SK-N-SH (cell line): Measurements from ENCODE around the gene TBX2. TPM values are rescaled to one million over a fixed set of nuclear protein-coding genes. Genes with fewer than 3 reads are reported as not detected.

Experiments used
- CTCF ChIA-PET: fragments of 300-600, 350-600 bp; formaldehyde crosslinking; extraction: SDS; loops from one replicate; lab custom pipeline; 2021; lab: Yijun Ruan, JAX
- POLR2A ChIA-PET: fragments of 350-600 bp; sonication (Branson Sonifier 250); formaldehyde crosslinking; extraction: SDS; loops from one replicate; lab custom pipeline; 2020; ENCODE audit warnings: antibody characterized with exemption, inconsistent platforms; lab: Yijun Ruan, JAX
- DNase-seq: peaks from one replicate; pipeline ENCODE4 v3.0.0; 2012
- H2AFZ ChIP-seq: fragments of 200-600 bp; sonication (generic); 2 replicates; pipeline ENCODE4 v1.8.1; 2016; ENCODE audit warnings: antibody characterized with exemption, mild to moderate bottlenecking, low read depth
- H3F3A ChIP-seq: fragments of 200-600 bp; sonication (generic); replicated peaks from 2 replicates; pipeline ENCODE3; 2016; ENCODE audit warnings: antibody characterized with exemption, mild to moderate bottlenecking; ENCODE audit not compliant: insufficient read depth
- H3K27ac ChIP-seq, 2 experiments: fragments of 200-500 bp in 1 of 2; fragments of 200-600 bp in 1 of 2; sonication (Bioruptor generic) in 1 of 2; sonication (generic), shearing (Covaris generic) in 1 of 2; 2 replicates each; pipeline versions ENCODE4 v1.5.1 to v1.6.1; 2014 to 2016; ENCODE audit warnings: low read depth in 2 of 2, inconsistent platforms in 1 of 2, low read length in 1 of 2, mild to moderate bottlenecking in 1 of 2, mixed read lengths in 1 of 2
- H3K27me3 ChIP-seq: fragments of 200-600 bp; sonication (generic), shearing (Covaris generic); 2 replicates; pipeline ENCODE4 v1.6.1; 2016; ENCODE audit warnings: mixed run types; ENCODE audit not compliant: insufficient read depth
- H3K36me3 ChIP-seq, 2 experiments: fragments of 200-500 bp in 1 of 2; fragments of 200-600 bp in 1 of 2; sonication (Bioruptor generic) in 1 of 2; sonication (generic) in 1 of 2; replicated peaks in 1 of 2; 2 replicates each; pipeline versions ENCODE3 to v1.5.1; 2014 to 2016; ENCODE audit warnings: low read length in 1 of 2, mild to moderate bottlenecking in 1 of 2; ENCODE audit not compliant: insufficient read depth in 2 of 2, control insufficient read depth in 1 of 2
- H3K4me1 ChIP-seq, 2 experiments: fragments of 200-500 bp in 1 of 2; fragments of 200-600 bp in 1 of 2; sonication (Bioruptor generic) in 1 of 2; sonication (generic), shearing (Covaris generic) in 1 of 2; 2 replicates each; pipeline versions ENCODE4 v1.5.1 to v1.6.1; 2014 to 2016; ENCODE audit warnings: low read depth in 1 of 2, low read length in 1 of 2, mixed run types in 1 of 2; ENCODE audit not compliant: insufficient read depth in 2 of 2, control insufficient read depth in 1 of 2
- H3K4me2 ChIP-seq: fragments of 200-600 bp; sonication (generic), shearing (Covaris generic); 2 replicates; pipeline ENCODE4 v1.6.1; 2017; ENCODE audit warnings: mixed run types
- H3K4me3 ChIP-seq, 2 experiments: fragments of 200-500 bp in 1 of 2; fragments of 200-600 bp in 1 of 2; sonication (Bioruptor generic) in 1 of 2; sonication (generic), shearing (Covaris generic) in 1 of 2; 2 replicates each; pipeline versions ENCODE4 v1.5.1 to v1.8.1; 2014 to 2016; ENCODE audit warnings: low read depth in 2 of 2, inconsistent platforms in 1 of 2, low read length in 1 of 2, mild to moderate bottlenecking in 1 of 2, mixed read lengths in 1 of 2, moderate library complexity in 1 of 2
- H3K79me2 ChIP-seq: fragments of 200-600 bp; sonication (generic); 2 replicates; pipeline ENCODE4 v1.8.1; 2017; ENCODE audit warnings: mild to moderate bottlenecking; ENCODE audit not compliant: insufficient read depth
- H3K9ac ChIP-seq: fragments of 200-600 bp; sonication (generic); 2 replicates; pipeline ENCODE4 v1.6.1; 2017; ENCODE audit warnings: mixed run types
- H3K9me2 ChIP-seq: fragments of 200-600 bp; sonication (generic); 2 replicates; pipeline ENCODE4 v1.6.1; 2017; ENCODE audit warnings: mixed run types
- H3K9me3 ChIP-seq: fragments of 200-600 bp; sonication (generic); 2 replicates; pipeline ENCODE4 v1.6.1; 2017; ENCODE audit warnings: mixed run types, mild to moderate bottlenecking, moderate library complexity
- H4K20me1 ChIP-seq: fragments of 200-600 bp; sonication (generic); 2 replicates; pipeline ENCODE4 v1.6.1; 2017; ENCODE audit warnings: mild to moderate bottlenecking, mixed run types; ENCODE audit not compliant: insufficient read depth
- CHD2 ChIP-seq: fragments of 150-350 bp; IDR thresholded peaks from 2 replicates; pipeline ENCODE4 v1.6.1; 2018; ENCODE audit warnings: low read length; ENCODE audit not compliant: partially characterized antibody
- FOSL2 ChIP-seq: IDR thresholded peaks from 2 replicates; pipeline ENCODE4 v1.4.0; 2012; ENCODE audit warnings: low read depth, mild to moderate bottlenecking, moderate library complexity, borderline replicate concordance
- FOXJ3 ChIP-seq: sonication (generic); formaldehyde crosslinking; IDR thresholded peaks from 2 replicates; pipeline ENCODE4 v1.5.1; 2020; ENCODE audit warnings: mild to moderate bottlenecking, missing genetic modification reagents
- GATA2 ChIP-seq: sonication (generic); formaldehyde crosslinking; IDR thresholded peaks from 2 replicates; pipeline ENCODE4 v1.5.0; 2020; ENCODE audit warnings: mild to moderate bottlenecking, missing genetic modification reagents
- MEF2A ChIP-seq: IDR thresholded peaks from 2 replicates; pipeline ENCODE4 v1.4.0; 2012; ENCODE audit warnings: low read depth, borderline replicate concordance
- NFIC ChIP-seq: IDR thresholded peaks from 2 replicates; pipeline ENCODE4 v1.4.0; 2012; ENCODE audit warnings: borderline replicate concordance
- NRF1 ChIP-seq: IDR thresholded peaks from 2 replicates; pipeline ENCODE4 v1.6.1; 2012; ENCODE audit warnings: low read depth, mild to moderate bottlenecking, low read length
- PBX3 ChIP-seq: IDR thresholded peaks from 2 replicates; pipeline ENCODE4; 2012
- REST ChIP-seq: IDR thresholded peaks from 2 replicates; pipeline ENCODE4 v1.6.1; 2012; ENCODE audit warnings: mild to moderate bottlenecking, low read depth, low read length, moderate library complexity
- RFX5 ChIP-seq: IDR thresholded peaks from 2 replicates; pipeline ENCODE4 v1.6.1; 2012; ENCODE audit warnings: mild to moderate bottlenecking, improper control_type of control experiment, low read length
- SIN3A ChIP-seq: IDR thresholded peaks from 2 replicates; pipeline ENCODE4 v1.6.1; 2012; ENCODE audit warnings: low read depth, mild to moderate bottlenecking, low read length, moderate library complexity, borderline replicate concordance
- SMC3 ChIP-seq: IDR thresholded peaks from 2 replicates; pipeline ENCODE4 v1.6.1; 2012; ENCODE audit warnings: low read depth, low read length, improper control_type of control experiment
- TAF1 ChIP-seq: IDR thresholded peaks from 2 replicates; pipeline ENCODE4 v1.6.1; 2012; ENCODE audit warnings: low read depth, mild to moderate bottlenecking, low read length, moderate library complexity, borderline replicate concordance
- TEAD4 ChIP-seq: IDR thresholded peaks from 2 replicates; pipeline ENCODE4 v1.4.0; 2012; ENCODE audit warnings: mild to moderate bottlenecking, borderline replicate concordance; ENCODE audit not compliant: insufficient read depth
- YY1 ChIP-seq: IDR thresholded peaks from 2 replicates; pipeline ENCODE4 v1.4.0; 2012; ENCODE audit warnings: low read depth, mild to moderate bottlenecking
- WGBS: methylation state at CpG from one replicate; pipeline ENCODE4 v1.1.6; 2017; ENCODE audit warnings: low lambda C conversion rate; 5-methylcytosine and 5-hydroxymethylcytosine counted together
- polyA plus RNA-seq, 3 experiments: library from polyadenylated mRNA; depleted of rRNA; stranded (reverse); fragments of >200 nt; gene quantifications; 2 replicates each; pipeline ENCODE4 v1.2.3, GENCODE V29; 2012
- TF ChIP-seq, protein P1 (sequence below): IDR thresholded peaks from 2 replicates; pipeline ENCODE4 v1.4.0; 2012; ENCODE audit warnings: low read depth
- TF ChIP-seq, protein P2 (sequence below): fragments of 200-600 bp; sonication (generic); IDR thresholded peaks from 2 replicates; pipeline ENCODE4 v1.6.1; 2017; ENCODE audit warnings: antibody characterized with exemption, mild to moderate bottlenecking, moderate library complexity
- TF ChIP-seq, protein P3 (sequence below): fragments of 150-350 bp; IDR thresholded peaks from 2 replicates; pipeline ENCODE4 v1.6.1; 2017; ENCODE audit warnings: antibody characterized with exemption, low read length, low read depth, borderline replicate concordance
- TF ChIP-seq, protein P4 (sequence below): fragments of 150-350 bp; IDR thresholded peaks from 2 replicates; pipeline ENCODE4 v1.6.1; 2016; ENCODE audit warnings: mild to moderate bottlenecking, low read depth, low read length

Gene TBX2
- polyA plus RNA-seq, 1 of the 3 experiments (the other 2 are of a cell fraction): 57.8 TPM

DNA sequence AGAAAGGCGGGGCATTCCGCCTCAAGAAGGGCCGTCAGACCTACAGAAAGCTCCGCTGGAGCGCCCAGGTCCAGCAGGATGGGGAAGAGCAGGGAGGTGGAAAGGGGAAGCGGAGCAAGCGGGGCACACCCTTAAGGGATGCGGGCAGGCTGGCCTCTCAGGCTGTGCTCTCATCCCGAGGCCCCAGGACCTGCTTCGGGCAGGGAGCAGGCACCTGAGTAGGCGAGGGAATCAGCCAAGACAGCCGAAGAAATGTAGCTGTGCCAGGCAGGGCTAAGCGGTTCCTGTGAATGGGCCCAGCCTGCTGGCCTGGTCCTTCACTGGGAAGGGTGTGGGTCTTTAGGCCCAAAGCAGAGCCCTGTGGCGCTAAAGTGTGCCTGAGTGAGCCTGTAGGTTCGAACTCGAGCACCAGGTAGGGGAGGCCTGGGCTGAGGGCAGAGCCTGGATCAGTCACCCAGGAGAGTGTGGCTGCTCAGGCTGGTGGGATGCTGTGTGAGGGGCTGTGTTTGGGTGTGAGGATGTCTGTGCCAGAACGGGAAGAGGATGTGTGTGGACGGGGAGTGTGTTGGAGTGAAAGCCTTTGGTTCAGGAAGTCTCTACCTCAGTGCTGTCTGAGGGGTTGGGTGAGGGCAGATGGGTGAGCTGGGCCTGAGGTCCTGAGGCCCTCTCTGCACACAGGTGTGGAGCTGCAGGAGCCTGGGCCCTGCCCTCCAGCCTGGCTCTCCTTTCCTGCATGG is 55.8 kb downstream of the TBX2 start:
- no peak for DNase-seq
- 81% methylated on average over 18 of the region's 18 CpGs for WGBS
- CTCF ChIA-PET: no interaction called here

More for the DNA sequence above, 55.8 kb downstream of the TBX2 start:
- no peak overlapping the region for H3K4me3 ChIP-seq
- TF ChIP-seq MEF2A: no peak
- TF ChIP-seq REST: no peak
- TF ChIP-seq YY1: no peak
- no peak for TF ChIP-seq NRF1
- TF ChIP-seq, protein P1, sequence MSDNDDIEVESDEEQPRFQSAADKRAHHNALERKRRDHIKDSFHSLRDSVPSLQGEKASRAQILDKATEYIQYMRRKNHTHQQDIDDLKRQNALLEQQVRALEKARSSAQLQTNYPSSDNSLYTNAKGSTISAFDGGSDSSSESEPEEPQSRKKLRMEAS: no peak
- TF ChIP-seq, protein P2, sequence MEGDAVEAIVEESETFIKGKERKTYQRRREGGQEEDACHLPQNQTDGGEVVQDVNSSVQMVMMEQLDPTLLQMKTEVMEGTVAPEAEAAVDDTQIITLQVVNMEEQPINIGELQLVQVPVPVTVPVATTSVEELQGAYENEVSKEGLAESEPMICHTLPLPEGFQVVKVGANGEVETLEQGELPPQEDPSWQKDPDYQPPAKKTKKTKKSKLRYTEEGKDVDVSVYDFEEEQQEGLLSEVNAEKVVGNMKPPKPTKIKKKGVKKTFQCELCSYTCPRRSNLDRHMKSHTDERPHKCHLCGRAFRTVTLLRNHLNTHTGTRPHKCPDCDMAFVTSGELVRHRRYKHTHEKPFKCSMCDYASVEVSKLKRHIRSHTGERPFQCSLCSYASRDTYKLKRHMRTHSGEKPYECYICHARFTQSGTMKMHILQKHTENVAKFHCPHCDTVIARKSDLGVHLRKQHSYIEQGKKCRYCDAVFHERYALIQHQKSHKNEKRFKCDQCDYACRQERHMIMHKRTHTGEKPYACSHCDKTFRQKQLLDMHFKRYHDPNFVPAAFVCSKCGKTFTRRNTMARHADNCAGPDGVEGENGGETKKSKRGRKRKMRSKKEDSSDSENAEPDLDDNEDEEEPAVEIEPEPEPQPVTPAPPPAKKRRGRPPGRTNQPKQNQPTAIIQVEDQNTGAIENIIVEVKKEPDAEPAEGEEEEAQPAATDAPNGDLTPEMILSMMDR: no peak
- no peak for TF ChIP-seq CHD2
- no peak for TF ChIP-seq NFIC
- TF ChIP-seq PBX3: no peak
- no peak for TF ChIP-seq FOSL2
- TF ChIP-seq RFX5: no peak
- no peak for TF ChIP-seq TAF1
- TF ChIP-seq SMC3: no peak
- no peak for TF ChIP-seq SIN3A
- TF ChIP-seq GATA2: no peak
- TF ChIP-seq, protein P3, sequence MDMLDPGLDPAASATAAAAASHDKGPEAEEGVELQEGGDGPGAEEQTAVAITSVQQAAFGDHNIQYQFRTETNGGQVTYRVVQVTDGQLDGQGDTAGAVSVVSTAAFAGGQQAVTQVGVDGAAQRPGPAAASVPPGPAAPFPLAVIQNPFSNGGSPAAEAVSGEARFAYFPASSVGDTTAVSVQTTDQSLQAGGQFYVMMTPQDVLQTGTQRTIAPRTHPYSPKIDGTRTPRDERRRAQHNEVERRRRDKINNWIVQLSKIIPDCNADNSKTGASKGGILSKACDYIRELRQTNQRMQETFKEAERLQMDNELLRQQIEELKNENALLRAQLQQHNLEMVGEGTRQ: no peak
- no peak for TF ChIP-seq TEAD4
- no peak for TF ChIP-seq FOXJ3 (CRISPR knock-in tag)
- TF ChIP-seq, protein P4, sequence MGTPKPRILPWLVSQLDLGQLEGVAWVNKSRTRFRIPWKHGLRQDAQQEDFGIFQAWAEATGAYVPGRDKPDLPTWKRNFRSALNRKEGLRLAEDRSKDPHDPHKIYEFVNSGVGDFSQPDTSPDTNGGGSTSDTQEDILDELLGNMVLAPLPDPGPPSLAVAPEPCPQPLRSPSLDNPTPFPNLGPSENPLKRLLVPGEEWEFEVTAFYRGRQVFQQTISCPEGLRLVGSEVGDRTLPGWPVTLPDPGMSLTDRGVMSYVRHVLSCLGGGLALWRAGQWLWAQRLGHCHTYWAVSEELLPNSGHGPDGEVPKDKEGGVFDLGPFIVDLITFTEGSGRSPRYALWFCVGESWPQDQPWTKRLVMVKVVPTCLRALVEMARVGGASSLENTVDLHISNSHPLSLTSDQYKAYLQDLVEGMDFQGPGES: no peak
- TF ChIP-seq, all 33 proteins: peak for 0
- Histone ChIP-seq H3K79me2 (no peaks in the 10 kb centered on the region), H3K36me3 (no peaks in the 10 kb centered on the region), H3K9me3 (no peaks in the 10 kb centered on the region), H3F3A (no peaks in the 10 kb centered on the region), H3K9me2 (no peaks in the 10 kb centered on the region), H3K9ac (no peak overlapping the region), H3K4me2 (no peak overlapping the region), H3K4me1 (no peaks in the 10 kb centered on the region), H4K20me1 (no peaks in the 10 kb centered on the region), H2AFZ (no peak overlapping the region), H3K27ac (no peak overlapping the region), H3K27me3 (no peaks in the 10 kb centered on the region)
- POLR2A ChIA-PET: no interaction called here
